H1 (cell line): ENCODE results near the gene CD96. TPM values are rescaled to one million over a fixed set of nuclear protein-coding genes. Genes with fewer than 3 reads are reported as not detected.

Source experiments
- CTCF ChIA-PET: fragments of 300-600 bp; sonication (Branson Sonifier 250); formaldehyde crosslinking; loops from one replicate; lab custom pipeline; 2021; ENCODE audit not compliant: partially characterized antibody; lab: Charles Lee
- POLR2A ChIA-PET: fragments of 300-600 bp; sonication (Branson Sonifier 250); formaldehyde crosslinking; loops from one replicate; lab custom pipeline; 2021; ENCODE audit warnings: inconsistent platforms; ENCODE audit not compliant: partially characterized antibody; lab: Charles Lee
- DNase-seq, 2 experiments: peaks; one replicate each; pipeline versions ENCODE4 v3.0.0 to v3.0.0-alpha.2; 2010 to 2022; ENCODE audit warnings: low spot score in 2 of 2, low read depth in 1 of 2, mixed read lengths in 1 of 2
- FAIRE-seq: peaks from 2 replicates; lab custom pipeline; 2011; peaks lifted over from hg19 to GRCh38; lab: Jason Lieb, UNC
- H2AFZ ChIP-seq: 2 replicates; pipeline ENCODE4 v1.8.1; 2012; ENCODE audit warnings: low read length, inconsistent platforms
- H2AK5ac ChIP-seq: 2 replicates; pipeline ENCODE4 v1.6.1; 2013; ENCODE audit warnings: low read depth, low read length
- H2BK120ac ChIP-seq: replicated peaks from 2 replicates; pipeline ENCODE3; 2013; ENCODE audit warnings: low read depth, low read length, inconsistent platforms
- H2BK12ac ChIP-seq: 2 replicates; pipeline ENCODE4 v1.6.1; 2013; ENCODE audit warnings: low read depth, low read length
- H2BK15ac ChIP-seq: 2 replicates; pipeline ENCODE4 v1.6.1; 2013; ENCODE audit warnings: low read length
- H2BK20ac ChIP-seq: 2 replicates; pipeline ENCODE4 v1.6.1; 2013; ENCODE audit warnings: low read length
- H2BK5ac ChIP-seq: 2 replicates; pipeline ENCODE4 v1.6.1; 2013; ENCODE audit warnings: low read depth, low read length
- H3K14ac ChIP-seq: 2 replicates; pipeline ENCODE4 v1.6.1; 2013; ENCODE audit warnings: inconsistent platforms; ENCODE audit not compliant: insufficient read length
- H3K18ac ChIP-seq: 2 replicates; pipeline ENCODE4 v1.6.1; 2013; ENCODE audit warnings: low read length; ENCODE audit errors: extremely low read depth
- H3K23ac ChIP-seq: 2 replicates; pipeline ENCODE4 v1.6.1; 2013; ENCODE audit warnings: inconsistent platforms; ENCODE audit not compliant: insufficient read length
- H3K23me2 ChIP-seq: 2 replicates; pipeline ENCODE4 v1.6.1; 2013; ENCODE audit warnings: low read depth, low read length
- H3K27ac ChIP-seq: 2 replicates; pipeline ENCODE4 v1.6.1; 2011; ENCODE audit warnings: low read depth, low read length, inconsistent platforms
- H3K27me3 ChIP-seq, 4 experiments: replicated peaks in 1 of 4; 1 replicate in 1 of 4; 2 replicates in 3 of 4; pipeline versions ENCODE4 v1.6.1 to v1.8.1; 2011 to 2013; ENCODE audit warnings: low read length in 3 of 4, mild to moderate bottlenecking in 3 of 4, inconsistent platforms in 2 of 4, mixed read lengths in 2 of 4, moderate library complexity in 1 of 4; ENCODE audit not compliant: control insufficient read depth in 3 of 4, insufficient read depth in 3 of 4; ENCODE audit errors: extremely low read depth in 1 of 4
- H3K36me3 ChIP-seq, 4 experiments: 2 replicates each; pipeline versions ENCODE4 v1.6.1 to v1.8.1; 2011 to 2013; ENCODE audit warnings: mild to moderate bottlenecking in 4 of 4, low read length in 3 of 4, moderate library complexity in 2 of 4, control low read depth in 1 of 4, inconsistent platforms in 1 of 4; ENCODE audit not compliant: insufficient read depth in 4 of 4, control insufficient read depth in 2 of 4
- H3K4ac ChIP-seq: replicated peaks from 2 replicates; pipeline ENCODE3; 2013; ENCODE audit warnings: low read length, low read depth, mixed read lengths, inconsistent platforms; ENCODE audit not compliant: insufficient read length
- H3K4me1 ChIP-seq, 4 experiments: replicated peaks in 1 of 4; 1 replicate in 1 of 4; 2 replicates in 3 of 4; pipeline versions ENCODE4 v1.6.1 to v1.8.1; 2011 to 2013; ENCODE audit warnings: low read length in 3 of 4, inconsistent platforms in 2 of 4, mixed read lengths in 1 of 4; ENCODE audit not compliant: insufficient read depth in 4 of 4, control insufficient read depth in 3 of 4
- H3K4me2 ChIP-seq, 2 experiments: 2 replicates each; pipeline versions ENCODE4 v1.6.1 to v1.8.1; 2011 to 2013; ENCODE audit warnings: low read depth in 2 of 2, low read length in 2 of 2, control low read depth in 1 of 2, inconsistent platforms in 1 of 2, mild to moderate bottlenecking in 1 of 2; ENCODE audit not compliant: insufficient read depth in 1 of 2
- H3K4me3 ChIP-seq, 4 experiments: fragments of 200-600, 300-600 bp in 1 of 4; sonication (generic), shearing (Covaris generic), sonication (Bioruptor Twin) in 1 of 4; 2 replicates each; pipeline versions ENCODE4 v1.5.1 to v1.8.1; 2011 to 2016; ENCODE audit warnings: low read length in 4 of 4, low read depth in 3 of 4, control low read depth in 2 of 4, inconsistent platforms in 2 of 4, mild to moderate bottlenecking in 2 of 4, mixed read lengths in 1 of 4, moderate library complexity in 1 of 4; ENCODE audit not compliant: insufficient read depth in 2 of 4; ENCODE audit errors: extremely low read depth in 1 of 4
- H3K56ac ChIP-seq: replicated peaks from 2 replicates; pipeline ENCODE3; 2013; ENCODE audit warnings: low read depth, mild to moderate bottlenecking, mixed read lengths, low read length, inconsistent platforms; ENCODE audit not compliant: insufficient read length
- H3K79me1 ChIP-seq: 2 replicates; pipeline ENCODE4 v1.6.1; 2013; ENCODE audit warnings: low read depth, low read length, control low read depth
- H3K79me2 ChIP-seq, 2 experiments: 2 replicates each; pipeline versions ENCODE4 v1.6.1 to v1.8.1; 2012 to 2013; ENCODE audit warnings: low read length in 2 of 2, mild to moderate bottlenecking in 2 of 2, inconsistent platforms in 1 of 2; ENCODE audit not compliant: insufficient read depth in 2 of 2, control insufficient read depth in 1 of 2
- H3K9ac ChIP-seq, 4 experiments: replicated peaks in 1 of 4; 1 replicate in 1 of 4; 2 replicates in 3 of 4; pipeline versions ENCODE4 v1.6.1 to v1.8.1; 2011 to 2013; ENCODE audit warnings: low read depth in 3 of 4, low read length in 3 of 4, control low read depth in 2 of 4, mild to moderate bottlenecking in 2 of 4, moderate library complexity in 2 of 4, inconsistent platforms in 1 of 4; ENCODE audit errors: extremely low read depth in 1 of 4
- H3K9me3 ChIP-seq, 2 experiments: 2 replicates each; pipeline versions ENCODE4 v1.6.1 to v1.8.1; 2012 to 2013; ENCODE audit warnings: mild to moderate bottlenecking in 2 of 2, moderate library complexity in 2 of 2, control low read depth in 1 of 2, inconsistent platforms in 1 of 2, low read depth in 1 of 2, low read length in 1 of 2, mixed read lengths in 1 of 2; ENCODE audit not compliant: insufficient read depth in 2 of 2
- H4K20me1 ChIP-seq, 2 experiments: replicated peaks in 1 of 2; 2 replicates each; pipeline versions ENCODE3 to v1.8.1; 2011 to 2013; ENCODE audit warnings: inconsistent platforms in 2 of 2, low read length in 2 of 2, mild to moderate bottlenecking in 1 of 2; ENCODE audit not compliant: insufficient read depth in 2 of 2, control insufficient read depth in 1 of 2
- H4K5ac ChIP-seq: 2 replicates; pipeline ENCODE4 v1.6.1; 2013; ENCODE audit warnings: low read length, low read depth, mixed read lengths, inconsistent platforms; ENCODE audit not compliant: insufficient read length
- H4K8ac ChIP-seq: 2 replicates; pipeline ENCODE4 v1.8.0; 2013; ENCODE audit warnings: mild to moderate bottlenecking, moderate library complexity, low read length, inconsistent platforms; ENCODE audit not compliant: insufficient read depth; ENCODE audit errors: extremely low read depth
- H4K91ac ChIP-seq: replicated peaks from 2 replicates; pipeline ENCODE3; 2013; ENCODE audit warnings: low read length, mixed read lengths, inconsistent platforms; ENCODE audit not compliant: insufficient read length
- EGR1 ChIP-seq: IDR thresholded peaks from 2 replicates; pipeline ENCODE4 v1.6.1; 2011; ENCODE audit warnings: low read depth, low read length, borderline replicate concordance
- RBBP5 ChIP-seq: IDR thresholded peaks from 2 replicates; pipeline ENCODE4 v1.7.1; 2012; ENCODE audit warnings: low read depth, mild to moderate bottlenecking, inconsistent platforms, low read length, moderate library complexity, borderline replicate concordance
- SRF ChIP-seq: IDR thresholded peaks from 2 replicates; pipeline ENCODE4 v1.6.1; 2011; ENCODE audit warnings: mild to moderate bottlenecking, low read depth, low read length, moderate library complexity
- SUZ12 ChIP-seq: fragments of 200-600 bp; sonication (generic); IDR thresholded peaks from 2 replicates; pipeline ENCODE4 v1.6.1; 2012; ENCODE audit warnings: mild to moderate bottlenecking, inconsistent platforms, low read length, moderate library complexity, mixed read lengths
- polyA plus RNA-seq, 7 experiments: library from polyadenylated mRNA; depleted of rRNA in 3 of 7; stranded (reverse) in 5 of 7; unstranded in 2 of 7; fragments of >200 nt in 5 of 7; fragments of 200-250 nt in 2 of 7; gene quantifications; 1 replicate in 5 of 7; 2 replicates in 1 of 7; 4 replicates in 1 of 7; pipeline versions ENCODE4 v1.2.1 to v1.2.3, GENCODE V29; 2011 to 2013; ENCODE audit warnings: missing spikeins in 2 of 7, mixed read lengths in 2 of 7
- total RNA-seq: library from RNA; stranded (reverse); fragmentation: NEBNext Ultra II Directional; extraction: Animal tissue kit (Norgen Biotek cat#: 25700); gene quantifications from 2 replicates; pipeline ENCODE4 v1.2.1, GENCODE V29; 2021

CD96 gene
- total and polyA plus RNA-seq, 2 of the 8 experiments (the other 6 are each of a cell fraction or from before 2014, with no cell fraction given): not detected

DNA sequence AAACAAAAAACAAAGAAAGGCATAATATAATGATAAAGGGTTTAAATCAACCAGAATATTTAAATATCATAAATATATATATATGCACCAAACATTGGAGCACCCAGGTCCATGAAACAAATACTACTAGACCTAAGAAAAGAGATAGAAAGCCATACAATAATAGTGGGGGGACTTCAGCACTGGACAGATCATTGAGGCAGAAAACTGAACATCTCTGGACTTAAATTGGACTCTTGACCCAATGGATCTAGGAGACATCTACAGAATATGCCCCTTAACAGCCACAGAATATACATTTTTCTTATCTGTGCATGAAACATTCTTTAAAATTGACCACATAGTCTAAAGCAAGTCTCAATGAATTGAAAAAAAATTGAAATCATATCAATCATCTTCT, 48.7 kb upstream of the CD96 start:
- no peak overlapping the region for H2BK15ac ChIP-seq
- no peaks in the 10 kb centered on the region for H3K79me2 ChIP-seq
- H3K56ac ChIP-seq: no peak overlapping the region
- POLR2A ChIA-PET: no interaction called here
- H4K20me1 ChIP-seq: no peaks in the 10 kb centered on the region
- no peak overlapping the region for H4K8ac ChIP-seq
- no peak overlapping the region for H2BK12ac ChIP-seq
- H4K91ac ChIP-seq: no peak overlapping the region
- H2AK5ac ChIP-seq: no peak overlapping the region
- no peak overlapping the region for H3K4ac ChIP-seq
- no peak overlapping the region for H3K9ac ChIP-seq
- FAIRE-seq (no peak), DNase-seq (no peak)
- H3K18ac ChIP-seq: no peak overlapping the region
- no peak overlapping the region for H3K4me3 ChIP-seq
- CTCF ChIA-PET: no interaction called here
- no peaks in the 10 kb centered on the region for H3K9me3 ChIP-seq
- no peak overlapping the region for H3K14ac ChIP-seq
- no peaks in the 10 kb centered on the region for H3K36me3 ChIP-seq
- no peak overlapping the region for H3K4me2 ChIP-seq
- no peaks in the 10 kb centered on the region for H3K79me1 ChIP-seq
- H3K23ac ChIP-seq: no peak overlapping the region
- no peak overlapping the region for H2BK20ac ChIP-seq
- H2BK120ac ChIP-seq: no peak overlapping the region
- H3K27me3 ChIP-seq: no peaks in the 10 kb centered on the region
- H3K23me2 ChIP-seq: no peaks in the 10 kb centered on the region
- H3K4me1 ChIP-seq: no peaks in the 10 kb centered on the region
- no peak overlapping the region for H2AFZ ChIP-seq
- H2BK5ac ChIP-seq: no peak overlapping the region
- no peak overlapping the region for H4K5ac ChIP-seq
- H3K27ac ChIP-seq: no peak overlapping the region
- TF ChIP-seq EGR1: no peak
- TF ChIP-seq SRF: no peak
- TF ChIP-seq SUZ12: no peak
- no peak for TF ChIP-seq RBBP5
